ENCODE measurements around the gene HK1. TPM values are rescaled to one million over a fixed set of nuclear protein-coding genes. Genes with fewer than 3 reads are reported as not detected.

HK1 gene
- total RNA-seq, 1 experiment from 2014 or later, result 219 TPM

- TF ChIP-seq, protein P1, sequence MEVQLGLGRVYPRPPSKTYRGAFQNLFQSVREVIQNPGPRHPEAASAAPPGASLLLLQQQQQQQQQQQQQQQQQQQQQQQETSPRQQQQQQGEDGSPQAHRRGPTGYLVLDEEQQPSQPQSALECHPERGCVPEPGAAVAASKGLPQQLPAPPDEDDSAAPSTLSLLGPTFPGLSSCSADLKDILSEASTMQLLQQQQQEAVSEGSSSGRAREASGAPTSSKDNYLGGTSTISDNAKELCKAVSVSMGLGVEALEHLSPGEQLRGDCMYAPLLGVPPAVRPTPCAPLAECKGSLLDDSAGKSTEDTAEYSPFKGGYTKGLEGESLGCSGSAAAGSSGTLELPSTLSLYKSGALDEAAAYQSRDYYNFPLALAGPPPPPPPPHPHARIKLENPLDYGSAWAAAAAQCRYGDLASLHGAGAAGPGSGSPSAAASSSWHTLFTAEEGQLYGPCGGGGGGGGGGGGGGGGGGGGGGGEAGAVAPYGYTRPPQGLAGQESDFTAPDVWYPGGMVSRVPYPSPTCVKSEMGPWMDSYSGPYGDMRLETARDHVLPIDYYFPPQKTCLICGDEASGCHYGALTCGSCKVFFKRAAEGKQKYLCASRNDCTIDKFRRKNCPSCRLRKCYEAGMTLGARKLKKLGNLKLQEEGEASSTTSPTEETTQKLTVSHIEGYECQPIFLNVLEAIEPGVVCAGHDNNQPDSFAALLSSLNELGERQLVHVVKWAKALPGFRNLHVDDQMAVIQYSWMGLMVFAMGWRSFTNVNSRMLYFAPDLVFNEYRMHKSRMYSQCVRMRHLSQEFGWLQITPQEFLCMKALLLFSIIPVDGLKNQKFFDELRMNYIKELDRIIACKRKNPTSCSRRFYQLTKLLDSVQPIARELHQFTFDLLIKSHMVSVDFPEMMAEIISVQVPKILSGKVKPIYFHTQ (CRISPR knock-in tag; IDR thresholded peaks at IDR 0.05), result no peak
- no peak for TF ChIP-seq NFATC4 (CRISPR knock-in tag; IDR thresholded peaks at IDR 0.05)
- TF ChIP-seq, protein P2, sequence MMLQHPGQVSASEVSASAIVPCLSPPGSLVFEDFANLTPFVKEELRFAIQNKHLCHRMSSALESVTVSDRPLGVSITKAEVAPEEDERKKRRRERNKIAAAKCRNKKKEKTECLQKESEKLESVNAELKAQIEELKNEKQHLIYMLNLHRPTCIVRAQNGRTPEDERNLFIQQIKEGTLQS (CRISPR knock-in tag; conservative IDR thresholded peaks at IDR 0.05), result no peak
- TF ChIP-seq NFE2L1 (CRISPR knock-in tag; IDR thresholded peaks at IDR 0.05), result no peak
- TF ChIP-seq, protein P3, sequence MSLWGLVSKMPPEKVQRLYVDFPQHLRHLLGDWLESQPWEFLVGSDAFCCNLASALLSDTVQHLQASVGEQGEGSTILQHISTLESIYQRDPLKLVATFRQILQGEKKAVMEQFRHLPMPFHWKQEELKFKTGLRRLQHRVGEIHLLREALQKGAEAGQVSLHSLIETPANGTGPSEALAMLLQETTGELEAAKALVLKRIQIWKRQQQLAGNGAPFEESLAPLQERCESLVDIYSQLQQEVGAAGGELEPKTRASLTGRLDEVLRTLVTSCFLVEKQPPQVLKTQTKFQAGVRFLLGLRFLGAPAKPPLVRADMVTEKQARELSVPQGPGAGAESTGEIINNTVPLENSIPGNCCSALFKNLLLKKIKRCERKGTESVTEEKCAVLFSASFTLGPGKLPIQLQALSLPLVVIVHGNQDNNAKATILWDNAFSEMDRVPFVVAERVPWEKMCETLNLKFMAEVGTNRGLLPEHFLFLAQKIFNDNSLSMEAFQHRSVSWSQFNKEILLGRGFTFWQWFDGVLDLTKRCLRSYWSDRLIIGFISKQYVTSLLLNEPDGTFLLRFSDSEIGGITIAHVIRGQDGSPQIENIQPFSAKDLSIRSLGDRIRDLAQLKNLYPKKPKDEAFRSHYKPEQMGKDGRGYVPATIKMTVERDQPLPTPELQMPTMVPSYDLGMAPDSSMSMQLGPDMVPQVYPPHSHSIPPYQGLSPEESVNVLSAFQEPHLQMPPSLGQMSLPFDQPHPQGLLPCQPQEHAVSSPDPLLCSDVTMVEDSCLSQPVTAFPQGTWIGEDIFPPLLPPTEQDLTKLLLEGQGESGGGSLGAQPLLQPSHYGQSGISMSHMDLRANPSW (CRISPR knock-in tag; conservative IDR thresholded peaks at IDR 0.05; ENCODE audit: low read depth), result no peak
- TF ChIP-seq, protein P4, sequence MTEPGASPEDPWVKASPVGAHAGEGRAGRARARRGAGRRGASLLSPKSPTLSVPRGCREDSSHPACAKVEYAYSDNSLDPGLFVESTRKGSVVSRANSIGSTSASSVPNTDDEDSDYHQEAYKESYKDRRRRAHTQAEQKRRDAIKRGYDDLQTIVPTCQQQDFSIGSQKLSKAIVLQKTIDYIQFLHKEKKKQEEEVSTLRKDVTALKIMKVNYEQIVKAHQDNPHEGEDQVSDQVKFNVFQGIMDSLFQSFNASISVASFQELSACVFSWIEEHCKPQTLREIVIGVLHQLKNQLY (CRISPR knock-in tag; IDR thresholded peaks at IDR 0.05), result no peak
- TF ChIP-seq ATF1 (CRISPR knock-in tag; IDR thresholded peaks at IDR 0.05), result no peak
- no peak for TF ChIP-seq NR2C2 (CRISPR knock-in tag; IDR thresholded peaks at IDR 0.05)
- no peak for TF ChIP-seq MAX (CRISPR knock-in tag; IDR thresholded peaks at IDR 0.05)
- no peak for TF ChIP-seq ZNF416 (CRISPR knock-in tag; IDR thresholded peaks at IDR 0.05)
- TF ChIP-seq, protein P5, sequence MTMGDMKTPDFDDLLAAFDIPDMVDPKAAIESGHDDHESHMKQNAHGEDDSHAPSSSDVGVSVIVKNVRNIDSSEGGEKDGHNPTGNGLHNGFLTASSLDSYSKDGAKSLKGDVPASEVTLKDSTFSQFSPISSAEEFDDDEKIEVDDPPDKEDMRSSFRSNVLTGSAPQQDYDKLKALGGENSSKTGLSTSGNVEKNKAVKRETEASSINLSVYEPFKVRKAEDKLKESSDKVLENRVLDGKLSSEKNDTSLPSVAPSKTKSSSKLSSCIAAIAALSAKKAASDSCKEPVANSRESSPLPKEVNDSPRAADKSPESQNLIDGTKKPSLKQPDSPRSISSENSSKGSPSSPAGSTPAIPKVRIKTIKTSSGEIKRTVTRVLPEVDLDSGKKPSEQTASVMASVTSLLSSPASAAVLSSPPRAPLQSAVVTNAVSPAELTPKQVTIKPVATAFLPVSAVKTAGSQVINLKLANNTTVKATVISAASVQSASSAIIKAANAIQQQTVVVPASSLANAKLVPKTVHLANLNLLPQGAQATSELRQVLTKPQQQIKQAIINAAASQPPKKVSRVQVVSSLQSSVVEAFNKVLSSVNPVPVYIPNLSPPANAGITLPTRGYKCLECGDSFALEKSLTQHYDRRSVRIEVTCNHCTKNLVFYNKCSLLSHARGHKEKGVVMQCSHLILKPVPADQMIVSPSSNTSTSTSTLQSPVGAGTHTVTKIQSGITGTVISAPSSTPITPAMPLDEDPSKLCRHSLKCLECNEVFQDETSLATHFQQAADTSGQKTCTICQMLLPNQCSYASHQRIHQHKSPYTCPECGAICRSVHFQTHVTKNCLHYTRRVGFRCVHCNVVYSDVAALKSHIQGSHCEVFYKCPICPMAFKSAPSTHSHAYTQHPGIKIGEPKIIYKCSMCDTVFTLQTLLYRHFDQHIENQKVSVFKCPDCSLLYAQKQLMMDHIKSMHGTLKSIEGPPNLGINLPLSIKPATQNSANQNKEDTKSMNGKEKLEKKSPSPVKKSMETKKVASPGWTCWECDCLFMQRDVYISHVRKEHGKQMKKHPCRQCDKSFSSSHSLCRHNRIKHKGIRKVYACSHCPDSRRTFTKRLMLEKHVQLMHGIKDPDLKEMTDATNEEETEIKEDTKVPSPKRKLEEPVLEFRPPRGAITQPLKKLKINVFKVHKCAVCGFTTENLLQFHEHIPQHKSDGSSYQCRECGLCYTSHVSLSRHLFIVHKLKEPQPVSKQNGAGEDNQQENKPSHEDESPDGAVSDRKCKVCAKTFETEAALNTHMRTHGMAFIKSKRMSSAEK (CRISPR knock-in tag; IDR thresholded peaks at IDR 0.05; ENCODE audit: borderline replicate concordance), result no peak
- no peak for TF ChIP-seq MXD4 (CRISPR knock-in tag; IDR thresholded peaks at IDR 0.05; ENCODE audit: borderline replicate concordance)
- TF ChIP-seq, protein P6, sequence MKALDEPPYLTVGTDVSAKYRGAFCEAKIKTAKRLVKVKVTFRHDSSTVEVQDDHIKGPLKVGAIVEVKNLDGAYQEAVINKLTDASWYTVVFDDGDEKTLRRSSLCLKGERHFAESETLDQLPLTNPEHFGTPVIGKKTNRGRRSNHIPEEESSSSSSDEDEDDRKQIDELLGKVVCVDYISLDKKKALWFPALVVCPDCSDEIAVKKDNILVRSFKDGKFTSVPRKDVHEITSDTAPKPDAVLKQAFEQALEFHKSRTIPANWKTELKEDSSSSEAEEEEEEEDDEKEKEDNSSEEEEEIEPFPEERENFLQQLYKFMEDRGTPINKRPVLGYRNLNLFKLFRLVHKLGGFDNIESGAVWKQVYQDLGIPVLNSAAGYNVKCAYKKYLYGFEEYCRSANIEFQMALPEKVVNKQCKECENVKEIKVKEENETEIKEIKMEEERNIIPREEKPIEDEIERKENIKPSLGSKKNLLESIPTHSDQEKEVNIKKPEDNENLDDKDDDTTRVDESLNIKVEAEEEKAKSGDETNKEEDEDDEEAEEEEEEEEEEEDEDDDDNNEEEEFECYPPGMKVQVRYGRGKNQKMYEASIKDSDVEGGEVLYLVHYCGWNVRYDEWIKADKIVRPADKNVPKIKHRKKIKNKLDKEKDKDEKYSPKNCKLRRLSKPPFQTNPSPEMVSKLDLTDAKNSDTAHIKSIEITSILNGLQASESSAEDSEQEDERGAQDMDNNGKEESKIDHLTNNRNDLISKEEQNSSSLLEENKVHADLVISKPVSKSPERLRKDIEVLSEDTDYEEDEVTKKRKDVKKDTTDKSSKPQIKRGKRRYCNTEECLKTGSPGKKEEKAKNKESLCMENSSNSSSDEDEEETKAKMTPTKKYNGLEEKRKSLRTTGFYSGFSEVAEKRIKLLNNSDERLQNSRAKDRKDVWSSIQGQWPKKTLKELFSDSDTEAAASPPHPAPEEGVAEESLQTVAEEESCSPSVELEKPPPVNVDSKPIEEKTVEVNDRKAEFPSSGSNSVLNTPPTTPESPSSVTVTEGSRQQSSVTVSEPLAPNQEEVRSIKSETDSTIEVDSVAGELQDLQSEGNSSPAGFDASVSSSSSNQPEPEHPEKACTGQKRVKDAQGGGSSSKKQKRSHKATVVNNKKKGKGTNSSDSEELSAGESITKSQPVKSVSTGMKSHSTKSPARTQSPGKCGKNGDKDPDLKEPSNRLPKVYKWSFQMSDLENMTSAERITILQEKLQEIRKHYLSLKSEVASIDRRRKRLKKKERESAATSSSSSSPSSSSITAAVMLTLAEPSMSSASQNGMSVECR (CRISPR knock-in tag; IDR thresholded peaks at IDR 0.05; ENCODE audit: borderline replicate concordance), result no peak
Measured at GRCh38 chr10:69366738-69367137, 88.4 kb downstream of the HK1 start (continued).
